Colonic mucosa (tissue), 4 donors: ENCODE data around the gene PNKD. TPM values are rescaled to one million over a fixed set of nuclear protein-coding genes. Genes with fewer than 3 reads are reported as not detected.

ENCODE experiments used
- DNase-seq: peaks from one replicate; pipeline ENCODE4 v3.0.0-alpha.2; 2020
- H3K27ac ChIP-seq: fragments of 200-600 bp; one replicate; pipeline ENCODE4 v1.8.0; 2021
- H3K27me3 ChIP-seq: fragments of 200-600 bp; one replicate; pipeline ENCODE4 v1.8.0; 2021
- H3K36me3 ChIP-seq: fragments of 200-600 bp; one replicate; pipeline ENCODE4 v1.8.0; 2021
- H3K4me1 ChIP-seq: fragments of 200-600 bp; one replicate; pipeline ENCODE4 v1.8.0; 2021; ENCODE audit warnings: mild to moderate bottlenecking
- H3K4me3 ChIP-seq: fragments of 200-600 bp; one replicate; pipeline ENCODE4 v1.8.0; 2021
- H3K9ac ChIP-seq, 2 donors: one replicate each; pipeline ENCODE4 v1.7.0; 2013; ENCODE audit warnings: control low read depth in 2 of 2, low read depth in 2 of 2, low read length in 2 of 2
- H3K9me3 ChIP-seq: fragments of 200-600 bp; one replicate; pipeline ENCODE4 v1.8.0; 2021
- CTCF ChIP-seq: fragments of 200-600 bp; IDR thresholded peaks from one replicate; pipeline ENCODE4 v1.8.0; 2022; ENCODE audit warnings: antibody characterized with exemption, mild to moderate bottlenecking
- intact Hi-C: fragments of 100-400 bp; cut with DNase I; formaldehyde crosslinking; loops from one replicate; pipeline ENCODE4 v1.14.1; 2022
- total RNA-seq, 2 donors: library from RNA; stranded (reverse); fragmentation: NEBNext Ultra II Directional in 1 of 2; extraction: Animal tissue kit (Norgen Biotek cat#: 25700) in 1 of 2; gene quantifications; one replicate each; pipeline ENCODE4 v1.2.1, GENCODE V29; 2021
- donor health status: healthy.
- donor health status: DM: no; HTN: no; CAD: no.
- donor health status: DM: no; HTN: no; CAD: no.

Gene PNKD
- total RNA-seq, 2 donors from 2014 or later, result 109 to 136 TPM

GRCh38 chr2:218366621-218367414, 96.5 kb downstream of the PNKD start:
- H3K9me3 ChIP-seq, result no peaks in the 10 kb centered on the region
- no peaks in the 10 kb centered on the region for H3K27me3 ChIP-seq
- no peaks in the 10 kb centered on the region for H3K4me1 ChIP-seq
- intact Hi-C loops, result no loop called here
- DNase-seq, result no peak
- TF ChIP-seq CTCF, result no peak
- H3K27ac ChIP-seq, result peak overlapping the region; percentile 83
- H3K9ac ChIP-seq, result peak overlapping the region in 1 of 2 donors; percentile 83
- peak overlapping the region; percentile 41 for H3K4me3 ChIP-seq
- no peaks in the 10 kb centered on the region for H3K36me3 ChIP-seq

- Histone ChIP-seq H3K9me3 (no peaks in the 10 kb centered on the region), H3K4me3 (peak overlapping the region; percentile 41), H3K27ac (peak overlapping the region; percentile 83), H3K9ac (peak overlapping the region; percentile 83 to 95), H3K27me3 (no peaks in the 10 kb centered on the region), H3K4me1 (no peaks in the 10 kb centered on the region), H3K36me3 (no peaks in the 10 kb centered on the region)
- DNase-seq, result peak; percentile 93
- no peak for TF ChIP-seq CTCF
- intact Hi-C loops, result no loop called here
Observed at GRCh38 chr2:218367415-218368149, 97.3 kb downstream of the PNKD start.

GRCh38 chr2:218368150-218368528, 97.8 kb downstream of the PNKD start:
- Histone ChIP-seq H3K9me3 (no peaks in the 10 kb centered on the region), H3K9ac (peak overlapping the region; percentile 83 to 95), H3K27ac (peak overlapping the region; percentile 83), H3K36me3 (no peaks in the 10 kb centered on the region), H3K4me1 (no peaks in the 10 kb centered on the region), H3K4me3 (peak overlapping the region; percentile 41), H3K27me3 (no peaks in the 10 kb centered on the region)
- intact Hi-C loops, result no loop called here
- TF ChIP-seq CTCF, result no peak
- no peak for DNase-seq

- Histone ChIP-seq H3K4me1 (no peaks in the 10 kb centered on the region), H3K9ac (peak overlapping the region in 1 of 2 donors; percentile 14), H3K4me3 (no peak overlapping the region), H3K9me3 (no peaks in the 10 kb centered on the region), H3K36me3 (no peaks in the 10 kb centered on the region), H3K27me3 (no peaks in the 10 kb centered on the region), H3K27ac (peak overlapping the region; percentile 83)
- intact Hi-C loops, result no loop called here
- no peak for TF ChIP-seq CTCF
- DNase-seq, result no peak
Observed at GRCh38 chr2:218368621-218369153, 98.4 kb downstream of the PNKD start.

GRCh38 chr2:218369330-218369729, 99.0 kb downstream of the PNKD start:
- no peak for DNase-seq
- intact Hi-C loops, result no loop called here

More at GRCh38 chr2:218369330-218369729, 99.0 kb downstream of the PNKD start:
- Histone ChIP-seq H3K27ac (peak overlapping the region; percentile 32), H3K27me3 (no peaks in the 10 kb centered on the region), H3K4me1 (no peaks in the 10 kb centered on the region), H3K9ac (no peak overlapping the region), H3K36me3 (no peaks in the 10 kb centered on the region), H3K9me3 (no peaks in the 10 kb centered on the region), H3K4me3 (no peak overlapping the region)
- TF ChIP-seq CTCF, result no peak
